KMS-11 (cell line): ENCODE data around the gene DFFB.

Experiments
- H2AFZ ChIP-seq: fragments of 200-600 bp; sonication (generic); 2 replicates; pipeline ENCODE4 v1.6.1; 2016; ENCODE audit warnings: antibody characterized with exemption, mixed run types, low read depth
- H3K27ac ChIP-seq: fragments of 200-600 bp; sonication (generic); 2 replicates; pipeline ENCODE4 v1.6.1; 2016; ENCODE audit warnings: mild to moderate bottlenecking, mixed run types
- H3K27me3 ChIP-seq: fragments of 200-600 bp; sonication (generic); 2 replicates; pipeline ENCODE4 v1.6.1; 2017; ENCODE audit warnings: mild to moderate bottlenecking, low read depth, mixed run types, moderate library complexity; ENCODE audit not compliant: insufficient read depth
- H3K36me3 ChIP-seq: fragments of 200-600 bp; sonication (generic); 2 replicates; pipeline ENCODE4 v1.6.1; 2017; ENCODE audit warnings: mild to moderate bottlenecking, mixed run types; ENCODE audit not compliant: insufficient read depth
- H3K4me1 ChIP-seq: fragments of 200-600 bp; sonication (generic); 2 replicates; pipeline ENCODE4 v1.6.1; 2016; ENCODE audit warnings: mild to moderate bottlenecking, low read depth, mixed run types; ENCODE audit not compliant: poor library complexity, severe bottlenecking
- H3K4me2 ChIP-seq: fragments of 200-600 bp; sonication (generic); 2 replicates; pipeline ENCODE4 v1.7.0; 2016; ENCODE audit warnings: mild to moderate bottlenecking, mixed run types
- H3K4me3 ChIP-seq: fragments of 200-600 bp; sonication (generic); IDR thresholded peaks from 2 replicates; pipeline ENCODE4 v1.6.1; 2017; ENCODE audit warnings: low read depth, low read length, mixed read lengths; ENCODE audit not compliant: insufficient read depth
- H3K79me2 ChIP-seq: fragments of 200-600 bp; sonication (generic); 2 replicates; pipeline ENCODE4 v1.6.1; 2016; ENCODE audit warnings: low read depth, mixed run types; ENCODE audit not compliant: insufficient read depth
- H3K9ac ChIP-seq: fragments of 200-600 bp; sonication (generic); 2 replicates; pipeline ENCODE4 v1.6.1; 2016; ENCODE audit warnings: mild to moderate bottlenecking, mixed run types
- H4K20me1 ChIP-seq: fragments of 200-600 bp; sonication (generic); 2 replicates; pipeline ENCODE4 v1.6.1; 2016; ENCODE audit warnings: mild to moderate bottlenecking, mixed run types; ENCODE audit not compliant: insufficient read depth
- TF ChIP-seq, protein P1 (sequence below): fragments of 200-600 bp; sonication (generic); conservative IDR thresholded peaks from 2 replicates; pipeline ENCODE4 v1.6.1; 2017; ENCODE audit warnings: low read depth, mild to moderate bottlenecking, antibody characterized with exemption, low read length, moderate library complexity, mixed read lengths

DFFB gene

DNA sequence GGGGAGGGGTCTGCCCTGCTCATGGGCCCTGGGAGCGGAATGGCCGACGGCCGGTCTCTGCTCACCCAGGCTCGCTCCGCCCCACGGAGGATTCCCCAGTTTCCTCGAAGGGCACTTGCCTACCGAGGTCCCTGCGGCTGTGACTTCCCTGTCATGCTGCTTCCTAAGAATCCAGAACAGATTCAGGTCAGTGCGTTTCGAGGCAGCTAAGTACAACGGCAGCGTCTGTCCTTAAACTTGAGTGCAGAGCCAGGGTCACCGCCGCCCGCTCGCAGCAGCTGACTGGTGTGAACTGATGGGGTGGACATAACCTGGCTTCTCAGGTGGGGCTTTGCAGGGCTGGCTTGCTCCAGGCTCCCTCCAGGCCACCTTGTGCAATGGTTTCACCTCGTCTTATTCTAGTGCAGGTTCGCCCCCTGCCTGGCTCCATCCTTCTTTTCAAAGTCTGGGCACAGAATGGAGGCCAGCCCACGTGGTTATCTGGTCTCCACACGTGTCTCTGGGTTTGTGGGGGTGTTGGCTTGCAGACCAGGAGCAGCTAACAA lies 50.4 kb downstream of the DFFB start:
- Histone ChIP-seq H2AFZ (no peak overlapping the region), H3K4me1 (no peaks in the 10 kb centered on the region), H4K20me1 (no peaks in the 10 kb centered on the region), H3K79me2 (no peaks in the 10 kb centered on the region), H3K36me3 (no peaks in the 10 kb centered on the region), H3K27me3 (peaks cover 2% of the 10 kb centered on the region; the same call in 1 of the 2 replicates), H3K4me3 (no peak overlapping the region), H3K4me2 (no peak overlapping the region), H3K27ac (no peak overlapping the region), H3K9ac (no peak overlapping the region)
- TF ChIP-seq, protein P1, sequence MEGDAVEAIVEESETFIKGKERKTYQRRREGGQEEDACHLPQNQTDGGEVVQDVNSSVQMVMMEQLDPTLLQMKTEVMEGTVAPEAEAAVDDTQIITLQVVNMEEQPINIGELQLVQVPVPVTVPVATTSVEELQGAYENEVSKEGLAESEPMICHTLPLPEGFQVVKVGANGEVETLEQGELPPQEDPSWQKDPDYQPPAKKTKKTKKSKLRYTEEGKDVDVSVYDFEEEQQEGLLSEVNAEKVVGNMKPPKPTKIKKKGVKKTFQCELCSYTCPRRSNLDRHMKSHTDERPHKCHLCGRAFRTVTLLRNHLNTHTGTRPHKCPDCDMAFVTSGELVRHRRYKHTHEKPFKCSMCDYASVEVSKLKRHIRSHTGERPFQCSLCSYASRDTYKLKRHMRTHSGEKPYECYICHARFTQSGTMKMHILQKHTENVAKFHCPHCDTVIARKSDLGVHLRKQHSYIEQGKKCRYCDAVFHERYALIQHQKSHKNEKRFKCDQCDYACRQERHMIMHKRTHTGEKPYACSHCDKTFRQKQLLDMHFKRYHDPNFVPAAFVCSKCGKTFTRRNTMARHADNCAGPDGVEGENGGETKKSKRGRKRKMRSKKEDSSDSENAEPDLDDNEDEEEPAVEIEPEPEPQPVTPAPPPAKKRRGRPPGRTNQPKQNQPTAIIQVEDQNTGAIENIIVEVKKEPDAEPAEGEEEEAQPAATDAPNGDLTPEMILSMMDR: no peak

DNA sequence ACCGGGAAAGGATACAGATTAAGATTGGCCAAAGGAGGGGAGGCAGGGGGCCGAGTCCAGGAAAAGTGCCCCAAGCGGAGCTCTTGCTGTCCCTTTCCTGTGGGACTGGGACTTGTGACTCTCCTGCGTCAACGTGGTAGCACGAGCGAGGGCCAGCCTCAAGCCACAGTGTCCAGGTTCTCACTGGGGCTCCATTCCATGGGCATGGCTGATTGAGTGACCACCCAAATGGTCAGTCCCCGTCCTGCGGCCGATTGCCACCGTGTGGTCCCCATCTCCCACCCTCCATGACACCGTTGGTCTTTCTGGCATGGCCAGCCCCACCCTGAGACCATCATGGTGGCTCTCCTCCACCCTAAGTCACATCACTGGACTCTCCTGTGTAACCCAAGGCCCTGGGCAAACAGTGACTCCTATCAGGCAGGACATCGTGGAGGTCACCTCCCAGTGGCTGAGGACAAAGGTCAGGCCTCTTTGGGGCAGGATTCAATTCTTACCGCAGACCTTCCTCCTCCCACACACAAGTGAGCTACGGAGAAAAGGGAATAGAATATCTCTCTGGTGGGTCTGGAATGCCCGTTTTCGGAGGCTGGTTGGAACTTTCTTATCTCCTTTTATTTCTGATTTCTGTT lies 51.7 kb downstream of the DFFB start:
- no peak overlapping the region for H3K4me3 ChIP-seq
- no peaks in the 10 kb centered on the region for H3K36me3 ChIP-seq
- H3K79me2 ChIP-seq: no peaks in the 10 kb centered on the region
- TF ChIP-seq, protein P1: no peak
- peaks cover 2% of the 10 kb centered on the region; the same call in 1 of the 2 replicates for H3K27me3 ChIP-seq
- H4K20me1 ChIP-seq: no peaks in the 10 kb centered on the region
- no peak overlapping the region for H3K4me2 ChIP-seq
- no peak overlapping the region for H3K27ac ChIP-seq
- H3K4me1 ChIP-seq: no peaks in the 10 kb centered on the region
- no peak overlapping the region for H2AFZ ChIP-seq
- no peak overlapping the region for H3K9ac ChIP-seq

DNA sequence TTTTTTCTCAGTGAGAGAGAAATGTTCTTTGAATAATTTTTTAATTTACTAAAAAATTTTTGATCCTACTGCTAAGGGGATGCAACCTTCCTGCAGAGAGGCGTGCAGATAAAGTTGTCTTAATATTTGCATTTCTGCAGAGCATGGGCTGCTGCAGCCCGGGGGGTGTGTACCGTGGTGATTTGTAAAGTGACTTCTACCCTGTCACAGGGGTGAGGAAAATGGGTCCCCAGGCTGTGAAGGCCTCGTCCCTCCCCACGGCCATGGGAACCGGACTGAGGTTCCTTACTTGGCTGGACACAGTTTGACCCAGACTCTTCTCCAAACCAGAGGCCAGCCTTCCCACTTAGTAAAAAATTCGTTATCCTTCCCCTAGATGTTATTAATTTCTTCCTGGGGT lies 52.3 kb downstream of the DFFB start:
- H3K79me2 ChIP-seq: no peaks in the 10 kb centered on the region
- H3K4me3 ChIP-seq: no peak overlapping the region
- H2AFZ ChIP-seq: no peak overlapping the region
- H3K27ac ChIP-seq: no peak overlapping the region
- H3K4me1 ChIP-seq: no peaks in the 10 kb centered on the region
- no peak overlapping the region for H3K4me2 ChIP-seq
- H3K9ac ChIP-seq: no peak overlapping the region
- no peaks in the 10 kb centered on the region for H3K36me3 ChIP-seq
- TF ChIP-seq, protein P1: no peak
- H4K20me1 ChIP-seq: no peaks in the 10 kb centered on the region
- H3K27me3 ChIP-seq: peaks cover 2% of the 10 kb centered on the region; the same call in 1 of the 2 replicates

DNA sequence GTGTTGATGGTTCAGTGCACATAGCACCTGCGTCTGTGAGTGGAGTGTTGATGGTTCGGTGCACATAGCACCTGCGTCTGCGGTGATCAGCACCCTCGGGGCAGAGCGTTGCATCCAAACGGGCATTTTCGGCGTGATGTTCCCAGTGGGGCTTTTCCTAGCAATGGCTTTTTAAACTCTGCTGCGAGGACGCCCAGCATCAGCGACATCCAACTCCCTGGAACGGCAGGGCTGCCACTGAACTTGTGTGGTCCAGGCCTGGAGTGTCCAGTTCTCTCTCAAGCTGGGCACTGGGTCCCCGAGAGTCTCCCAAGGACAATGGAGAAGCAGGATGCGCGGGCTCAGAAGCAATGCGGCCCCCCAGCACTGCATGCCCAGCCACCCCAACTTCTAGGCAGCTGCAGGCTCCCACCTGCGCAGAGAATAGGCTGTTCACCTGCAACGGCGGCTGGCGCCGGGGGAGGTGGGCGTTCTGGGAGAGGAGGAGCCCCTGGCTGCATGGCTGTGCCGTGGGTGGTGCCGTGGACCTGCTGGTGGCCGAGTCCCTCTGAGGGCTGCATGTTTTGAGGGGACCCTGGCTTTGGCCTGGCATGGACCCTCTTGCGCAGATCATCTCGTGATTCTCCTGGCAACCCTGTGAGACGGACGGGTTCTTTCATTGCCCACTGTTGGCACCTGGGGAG lies 52.9 kb downstream of the DFFB start:
- Histone ChIP-seq H2AFZ (no peak overlapping the region), H3K27me3 (peaks cover 2% of the 10 kb centered on the region; the same call in 1 of the 2 replicates), H3K4me1 (no peaks in the 10 kb centered on the region), H3K4me3 (no peak overlapping the region), H3K27ac (no peak overlapping the region), H3K4me2 (no peak overlapping the region), H3K79me2 (no peaks in the 10 kb centered on the region), H3K9ac (no peak overlapping the region), H4K20me1 (no peaks in the 10 kb centered on the region), H3K36me3 (no peaks in the 10 kb centered on the region)
- TF ChIP-seq, protein P1: no peak
